H1 (cell line): ENCODE results near the gene C2CD4C. TPM values are rescaled to one million over a fixed set of nuclear protein-coding genes. Genes with fewer than 3 reads are reported as not detected.

Source experiments
- CTCF ChIA-PET: fragments of 300-600 bp; sonication (Branson Sonifier 250); formaldehyde crosslinking; loops from one replicate; lab custom pipeline; 2021; ENCODE audit not compliant: partially characterized antibody; lab: Charles Lee
- POLR2A ChIA-PET: fragments of 300-600 bp; sonication (Branson Sonifier 250); formaldehyde crosslinking; loops from one replicate; lab custom pipeline; 2021; ENCODE audit warnings: inconsistent platforms; ENCODE audit not compliant: partially characterized antibody; lab: Charles Lee
- DNase-seq, 2 experiments: peaks; one replicate each; pipeline versions ENCODE4 v3.0.0 to v3.0.0-alpha.2; 2010 to 2022; ENCODE audit warnings: low spot score in 2 of 2, low read depth in 1 of 2, mixed read lengths in 1 of 2
- FAIRE-seq: peaks from 2 replicates; lab custom pipeline; 2011; peaks lifted over from hg19 to GRCh38; lab: Jason Lieb, UNC
- H2AFZ ChIP-seq: 2 replicates; pipeline ENCODE4 v1.8.1; 2012; ENCODE audit warnings: low read length, inconsistent platforms
- H2AK5ac ChIP-seq: 2 replicates; pipeline ENCODE4 v1.6.1; 2013; ENCODE audit warnings: low read depth, low read length
- H2BK120ac ChIP-seq: replicated peaks from 2 replicates; pipeline ENCODE3; 2013; ENCODE audit warnings: low read depth, low read length, inconsistent platforms
- H2BK12ac ChIP-seq: 2 replicates; pipeline ENCODE4 v1.6.1; 2013; ENCODE audit warnings: low read depth, low read length
- H2BK15ac ChIP-seq: 2 replicates; pipeline ENCODE4 v1.6.1; 2013; ENCODE audit warnings: low read length
- H2BK20ac ChIP-seq: 2 replicates; pipeline ENCODE4 v1.6.1; 2013; ENCODE audit warnings: low read length
- H2BK5ac ChIP-seq: 2 replicates; pipeline ENCODE4 v1.6.1; 2013; ENCODE audit warnings: low read depth, low read length
- H3K14ac ChIP-seq: 2 replicates; pipeline ENCODE4 v1.6.1; 2013; ENCODE audit warnings: inconsistent platforms; ENCODE audit not compliant: insufficient read length
- H3K18ac ChIP-seq: 2 replicates; pipeline ENCODE4 v1.6.1; 2013; ENCODE audit warnings: low read length; ENCODE audit errors: extremely low read depth
- H3K23ac ChIP-seq: 2 replicates; pipeline ENCODE4 v1.6.1; 2013; ENCODE audit warnings: inconsistent platforms; ENCODE audit not compliant: insufficient read length
- H3K23me2 ChIP-seq: 2 replicates; pipeline ENCODE4 v1.6.1; 2013; ENCODE audit warnings: low read depth, low read length
- H3K27ac ChIP-seq: 2 replicates; pipeline ENCODE4 v1.6.1; 2011; ENCODE audit warnings: low read depth, low read length, inconsistent platforms
- H3K27me3 ChIP-seq, 4 experiments: replicated peaks in 1 of 4; 1 replicate in 1 of 4; 2 replicates in 3 of 4; pipeline versions ENCODE4 v1.6.1 to v1.8.1; 2011 to 2013; ENCODE audit warnings: low read length in 3 of 4, mild to moderate bottlenecking in 3 of 4, inconsistent platforms in 2 of 4, mixed read lengths in 2 of 4, moderate library complexity in 1 of 4; ENCODE audit not compliant: control insufficient read depth in 3 of 4, insufficient read depth in 3 of 4; ENCODE audit errors: extremely low read depth in 1 of 4
- H3K36me3 ChIP-seq, 4 experiments: 2 replicates each; pipeline versions ENCODE4 v1.6.1 to v1.8.1; 2011 to 2013; ENCODE audit warnings: mild to moderate bottlenecking in 4 of 4, low read length in 3 of 4, moderate library complexity in 2 of 4, control low read depth in 1 of 4, inconsistent platforms in 1 of 4; ENCODE audit not compliant: insufficient read depth in 4 of 4, control insufficient read depth in 2 of 4
- H3K4ac ChIP-seq: replicated peaks from 2 replicates; pipeline ENCODE3; 2013; ENCODE audit warnings: low read length, low read depth, mixed read lengths, inconsistent platforms; ENCODE audit not compliant: insufficient read length
- H3K4me1 ChIP-seq, 4 experiments: replicated peaks in 1 of 4; 1 replicate in 1 of 4; 2 replicates in 3 of 4; pipeline versions ENCODE4 v1.6.1 to v1.8.1; 2011 to 2013; ENCODE audit warnings: low read length in 3 of 4, inconsistent platforms in 2 of 4, mixed read lengths in 1 of 4; ENCODE audit not compliant: insufficient read depth in 4 of 4, control insufficient read depth in 3 of 4
- H3K4me2 ChIP-seq, 2 experiments: 2 replicates each; pipeline versions ENCODE4 v1.6.1 to v1.8.1; 2011 to 2013; ENCODE audit warnings: low read depth in 2 of 2, low read length in 2 of 2, control low read depth in 1 of 2, inconsistent platforms in 1 of 2, mild to moderate bottlenecking in 1 of 2; ENCODE audit not compliant: insufficient read depth in 1 of 2
- H3K4me3 ChIP-seq, 4 experiments: fragments of 200-600, 300-600 bp in 1 of 4; sonication (generic), shearing (Covaris generic), sonication (Bioruptor Twin) in 1 of 4; 2 replicates each; pipeline versions ENCODE4 v1.5.1 to v1.8.1; 2011 to 2016; ENCODE audit warnings: low read length in 4 of 4, low read depth in 3 of 4, control low read depth in 2 of 4, inconsistent platforms in 2 of 4, mild to moderate bottlenecking in 2 of 4, mixed read lengths in 1 of 4, moderate library complexity in 1 of 4; ENCODE audit not compliant: insufficient read depth in 2 of 4; ENCODE audit errors: extremely low read depth in 1 of 4
- H3K56ac ChIP-seq: replicated peaks from 2 replicates; pipeline ENCODE3; 2013; ENCODE audit warnings: low read depth, mild to moderate bottlenecking, mixed read lengths, low read length, inconsistent platforms; ENCODE audit not compliant: insufficient read length
- H3K79me1 ChIP-seq: 2 replicates; pipeline ENCODE4 v1.6.1; 2013; ENCODE audit warnings: low read depth, low read length, control low read depth
- H3K79me2 ChIP-seq, 2 experiments: 2 replicates each; pipeline versions ENCODE4 v1.6.1 to v1.8.1; 2012 to 2013; ENCODE audit warnings: low read length in 2 of 2, mild to moderate bottlenecking in 2 of 2, inconsistent platforms in 1 of 2; ENCODE audit not compliant: insufficient read depth in 2 of 2, control insufficient read depth in 1 of 2
- H3K9ac ChIP-seq, 4 experiments: replicated peaks in 1 of 4; 1 replicate in 1 of 4; 2 replicates in 3 of 4; pipeline versions ENCODE4 v1.6.1 to v1.8.1; 2011 to 2013; ENCODE audit warnings: low read depth in 3 of 4, low read length in 3 of 4, control low read depth in 2 of 4, mild to moderate bottlenecking in 2 of 4, moderate library complexity in 2 of 4, inconsistent platforms in 1 of 4; ENCODE audit errors: extremely low read depth in 1 of 4
- H3K9me3 ChIP-seq, 2 experiments: 2 replicates each; pipeline versions ENCODE4 v1.6.1 to v1.8.1; 2012 to 2013; ENCODE audit warnings: mild to moderate bottlenecking in 2 of 2, moderate library complexity in 2 of 2, control low read depth in 1 of 2, inconsistent platforms in 1 of 2, low read depth in 1 of 2, low read length in 1 of 2, mixed read lengths in 1 of 2; ENCODE audit not compliant: insufficient read depth in 2 of 2
- H4K20me1 ChIP-seq, 2 experiments: replicated peaks in 1 of 2; 2 replicates each; pipeline versions ENCODE3 to v1.8.1; 2011 to 2013; ENCODE audit warnings: inconsistent platforms in 2 of 2, low read length in 2 of 2, mild to moderate bottlenecking in 1 of 2; ENCODE audit not compliant: insufficient read depth in 2 of 2, control insufficient read depth in 1 of 2
- H4K5ac ChIP-seq: 2 replicates; pipeline ENCODE4 v1.6.1; 2013; ENCODE audit warnings: low read length, low read depth, mixed read lengths, inconsistent platforms; ENCODE audit not compliant: insufficient read length
- H4K8ac ChIP-seq: 2 replicates; pipeline ENCODE4 v1.8.0; 2013; ENCODE audit warnings: mild to moderate bottlenecking, moderate library complexity, low read length, inconsistent platforms; ENCODE audit not compliant: insufficient read depth; ENCODE audit errors: extremely low read depth
- H4K91ac ChIP-seq: replicated peaks from 2 replicates; pipeline ENCODE3; 2013; ENCODE audit warnings: low read length, mixed read lengths, inconsistent platforms; ENCODE audit not compliant: insufficient read length
- WGBS, 2 experiments: shearing (Covaris generic) in 1 of 2; methylation state at CpG; one replicate each; pipeline versions ENCODE4 v1.1.6 to v1.1.7; 2013 to 2015; ENCODE audit warnings: low lambda C conversion rate in 2 of 2, mixed read lengths in 2 of 2, inconsistent platforms in 1 of 2, low coverage in 1 of 2, missing lambda C conversion rate in 1 of 2; ENCODE audit not compliant: insufficient replicate concordance in 2 of 2, insufficient coverage in 1 of 2, insufficient read length in 1 of 2; ENCODE audit errors: extremely low coverage in 1 of 2, missing lambda C conversion rate in 1 of 2; 5-methylcytosine and 5-hydroxymethylcytosine counted together
- long read RNA-seq, 2 experiments: library from RNA in 1 of 2; library from capped mRNA in 1 of 2; stranded (forward); transcript quantifications; one replicate each; pipeline ENCODE4 v2.0.0, GENCODE V29; 2021; ENCODE audit warnings: inconsistent platforms in 1 of 2
- polyA minus RNA-seq, 3 experiments: library from RNA; depleted of rRNA, polyadenylated mRNA; stranded (reverse); fragments of >200 nt; gene quantifications; 1 replicate in 2 of 3; 2 replicates in 1 of 3; pipeline ENCODE4 v1.2.3, GENCODE V29; 2011
- polyA plus RNA-seq, 7 experiments: library from polyadenylated mRNA; depleted of rRNA in 3 of 7; stranded (reverse) in 5 of 7; unstranded in 2 of 7; fragments of >200 nt in 5 of 7; fragments of 200-250 nt in 2 of 7; gene quantifications; 1 replicate in 5 of 7; 2 replicates in 1 of 7; 4 replicates in 1 of 7; pipeline versions ENCODE4 v1.2.1 to v1.2.3, GENCODE V29; 2011 to 2013; ENCODE audit warnings: missing spikeins in 2 of 7, mixed read lengths in 2 of 7
- total RNA-seq: library from RNA; stranded (reverse); fragmentation: NEBNext Ultra II Directional; extraction: Animal tissue kit (Norgen Biotek cat#: 25700); gene quantifications from 2 replicates; pipeline ENCODE4 v1.2.1, GENCODE V29; 2021

C2CD4C gene, protein sequence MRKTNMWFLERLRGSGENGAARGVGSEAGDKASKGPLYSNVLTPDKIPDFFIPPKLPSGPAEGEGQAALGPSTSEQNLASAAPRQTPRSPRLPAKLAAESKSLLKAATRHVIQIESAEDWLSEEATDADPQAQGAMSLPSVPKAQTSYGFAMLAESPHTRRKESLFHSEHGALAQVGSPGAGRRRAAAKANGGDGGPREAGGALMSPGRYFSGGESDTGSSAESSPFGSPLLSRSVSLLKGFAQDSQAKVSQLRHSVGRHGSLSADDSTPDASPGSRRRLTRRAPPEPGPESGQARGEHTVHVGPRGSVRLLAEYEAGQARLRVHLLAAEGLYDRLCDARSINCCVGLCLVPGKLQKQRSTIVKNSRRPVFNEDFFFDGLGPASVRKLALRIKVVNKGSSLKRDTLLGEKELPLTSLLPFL
- total RNA-seq (6.3 and 6.6 TPM in 2 replicates), polyA plus RNA-seq (2011; rRNA removed) (3.8 and 7.8 TPM in 2 replicates), polyA minus RNA-seq (2011; rRNA and poly(A)+ RNA removed) (0.59 and 0.82 TPM in 2 replicates)
- 6.2 TPM for polyA plus RNA-seq (2011; cell fraction: cytosol; rRNA removed)
- polyA plus RNA-seq (2011; cell fraction: nucleus; rRNA removed): 39.7 TPM
- 3.6 to 6.7 TPM (median 4.9 TPM) in 4 replicates for polyA plus RNA-seq (2012, experiment 1 of 2)
- 3.4 TPM for polyA plus RNA-seq (2012, experiment 2 of 2)
- polyA plus RNA-seq (2013, experiment 1 of 2): 3.4 TPM
- polyA plus RNA-seq (2013, experiment 2 of 2): 3.2 TPM
- 3.0 TPM for polyA minus RNA-seq (2011; cell fraction: cytosol; rRNA and poly(A)+ RNA removed)
- polyA minus RNA-seq (2011; cell fraction: nucleus; rRNA and poly(A)+ RNA removed): 5.6 TPM
- long read RNA-seq, experiment 1: 0 reads
- long read RNA-seq, experiment 2: 0 reads

DNA sequence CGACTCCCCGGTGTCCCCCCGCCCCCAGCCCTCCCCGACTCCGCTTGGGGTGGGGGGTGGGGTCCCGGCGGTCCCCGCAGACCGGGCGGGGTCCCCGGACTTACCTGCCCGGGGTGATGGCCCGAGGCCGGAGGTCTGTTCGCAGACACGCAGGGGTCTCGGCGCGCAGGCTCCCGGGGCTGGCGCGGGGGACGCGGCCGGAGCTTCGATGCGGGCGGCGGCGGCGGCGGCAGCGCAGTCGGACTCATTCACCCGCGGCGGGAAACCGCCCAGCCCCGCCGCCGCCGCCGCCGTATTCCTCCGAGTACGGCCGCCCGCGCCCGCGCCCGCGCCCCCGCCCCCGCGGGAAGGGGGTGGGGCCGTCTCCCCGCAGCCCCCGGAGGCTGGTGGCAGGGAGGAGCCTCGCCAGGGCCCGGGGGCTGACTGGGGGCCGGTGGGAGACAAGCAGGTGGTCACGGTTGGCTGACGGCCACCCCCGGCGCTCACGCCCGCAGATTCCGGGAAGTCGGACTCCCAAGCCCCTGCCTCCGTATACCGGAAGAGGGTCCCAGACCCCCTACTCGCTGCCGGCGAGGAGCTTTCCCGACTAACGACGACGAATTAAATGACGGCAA is at the start of gene C2CD4C:
TSS of gene C2CD4C (minus strand) at position 246 of the 614 bp plus-strand sequence. CDS start 786 bp downstream, outside the sequence.
- Histone ChIP-seq H3K4me1 (peaks cover 0 to 19% (median 9%) of the 10 kb centered on the region in 4 experiments; a peak in 5 of 7 replicates), H3K79me2 (no peaks in the 10 kb centered on the region), H3K4me3 (peak within 1 kb of the TSS; percentile 52 to 85 (median 53)), H2BK120ac (no peak within 1 kb of the TSS), H3K79me1 (no peaks in the 10 kb centered on the region), H2BK5ac (no peak within 1 kb of the TSS), H2AK5ac (no peak within 1 kb of the TSS; the same call in 1 of the 2 replicates), H3K36me3 (no peaks in the 10 kb centered on the region; a peak in 1 of 8 replicates), H3K14ac (no peak within 1 kb of the TSS), H3K23me2 (no peaks in the 10 kb centered on the region; the same call in 1 of the 2 replicates), H3K27ac (no peak within 1 kb of the TSS), H3K9me3 (no peaks in the 10 kb centered on the region), H4K5ac (peak within 1 kb of the TSS; percentile 52), H4K8ac (peak within 1 kb of the TSS; percentile 51; the same call in 1 of the 2 replicates), H3K4ac (no peak within 1 kb of the TSS), H3K18ac (peak within 1 kb of the TSS; percentile 48), H2BK15ac (peak within 1 kb of the TSS; percentile 90; the same call in 1 of the 2 replicates), H3K56ac (no peak within 1 kb of the TSS), H3K27me3 (peaks cover 0 to 14% (median 12%) of the 10 kb centered on the region in 4 experiments; a peak in 6 of 7 replicates), H3K23ac (no peak within 1 kb of the TSS), H3K9ac (no peak within 1 kb of the TSS), H3K4me2 (peak within 1 kb of the TSS; percentile 81 to 94), H2BK20ac (no peak within 1 kb of the TSS), H2BK12ac (no peak within 1 kb of the TSS; the same call in 1 of the 2 replicates), H2AFZ (no peak within 1 kb of the TSS), H4K91ac (no peak within 1 kb of the TSS), H4K20me1 (peaks cover 0 to 2% of the 10 kb centered on the region in 2 experiments)
- ChIA-PET CTCF (interaction anchor here (0.7 to 1.9 kb wide), 7 partner anchors 10 to 102 kb away, joined by 3 to 6 read pairs (median 5); no protein-coding TSS in a partner anchor), POLR2A (interaction anchor here (1.3 to 1.9 kb wide), 6 partner anchors 10 to 122 kb away, joined by 3 to 5 read pairs (median 4); partner anchors contain the start of gene CDC34)
- FAIRE-seq (no peak), DNase-seq (peak in 1 of 2 experiments; percentile 76)
- WGBS, 2 experiments: 4% methylated on average over 20 of the region's 80 CpGs; no CpG with 5 or more reads in 1 of the 2 experiments
